GM23338 (cell line): ENCODE results near the gene IL6.
"Not testable (repeated sequence)": the region's sequence is repeated elsewhere in the genome, so short reads cannot be mapped to it uniquely, and the experiment has no call there.

Experiments used
- CTCF ChIP-seq, 2 experiments: fragments of 200-600 bp in 1 of 2; sonication (generic) in 1 of 2; conservative IDR thresholded peaks; 2 replicates each; pipeline versions ENCODE4 v1.5.1 to v1.6.1; 2016 to 2017; ENCODE audit warnings: antibody characterized with exemption in 2 of 2, low read depth in 2 of 2, mild to moderate bottlenecking in 2 of 2, moderate library complexity in 1 of 2
- ETS1 ChIP-seq: IDR thresholded peaks from 2 replicates; pipeline ENCODE4 v1.6.1; 2016; ENCODE audit warnings: antibody characterized with exemption
- EZH2 ChIP-seq: fragments of 200-600 bp; sonication (generic); IDR thresholded peaks from one replicate; pipeline ENCODE4 v1.8.0; 2017; ENCODE audit warnings: antibody characterized with exemption, mild to moderate bottlenecking, low read depth; ENCODE audit not compliant: unreplicated experiment
- EZH2phosphoT487 ChIP-seq: fragments of 200-600 bp; sonication (generic); IDR thresholded peaks from one replicate; pipeline ENCODE4 v1.8.1; 2018; ENCODE audit warnings: antibody characterized with exemption; ENCODE audit not compliant: unreplicated experiment
- JUNB ChIP-seq: IDR thresholded peaks from one replicate; pipeline ENCODE4 v1.6.1; 2016; ENCODE audit warnings: antibody characterized with exemption; ENCODE audit not compliant: unreplicated experiment
- NANOG ChIP-seq: IDR thresholded peaks from 2 replicates; pipeline ENCODE4 v1.6.1; 2016; ENCODE audit warnings: antibody characterized with exemption, borderline replicate concordance
- POLR2AphosphoS5 ChIP-seq: IDR thresholded peaks from 2 replicates; pipeline ENCODE4 v1.6.1; 2016; ENCODE audit warnings: antibody characterized with exemption, low read depth
- REST ChIP-seq: IDR thresholded peaks from one replicate; pipeline ENCODE4 v1.6.1; 2018; ENCODE audit warnings: antibody characterized with exemption; ENCODE audit not compliant: unreplicated experiment
- STAT1 ChIP-seq: IDR thresholded peaks from one replicate; pipeline ENCODE4 v1.6.1; 2016; ENCODE audit warnings: antibody characterized with exemption; ENCODE audit not compliant: unreplicated experiment
- ZNF114 ChIP-seq: fragments of 250-450 bp; sonication (Bioruptor Pico); IDR thresholded peaks from 2 replicates; pipeline ENCODE4 v1.5.0; 2020; ENCODE audit warnings: mild to moderate bottlenecking, moderate library complexity
- ZNF331 ChIP-seq: fragments of 250-450 bp; sonication (Bioruptor Pico); IDR thresholded peaks from 2 replicates; pipeline ENCODE4 v1.5.0; 2020; ENCODE audit warnings: low read depth, mild to moderate bottlenecking, moderate library complexity

GRCh38 chr7:22704722-22705121, 22.3 kb upstream of the IL6 start:
- TF ChIP-seq CTCF (conservative IDR thresholded peaks at IDR 0.05; ENCODE audit: low read depth in 2 of 2); ETS1; EZH2; POLR2AphosphoS5; EZH2phosphoT487; NANOG; REST; JUNB; ZNF114 (CRISPR knock-in tag); ZNF331; STAT1: not testable (repeated sequence)
